Naive thymus-derived CD4-positive, alpha-beta T cell (primary cell): ENCODE data around the gene BRCA1. TPM values are rescaled to one million over a fixed set of nuclear protein-coding genes. Genes with fewer than 3 reads are reported as not detected.
"Not testable (repeated sequence)": the region's sequence is repeated elsewhere in the genome, so short reads cannot be mapped to it uniquely, and the experiment has no call there.

Experiments used
- ATAC-seq: fragments of 150-1000 bp; cut with Tn5 transposase; 2 replicates; pipeline ENCODE4 v1.10.0; 2021; ENCODE audit warnings: mild to moderate bottlenecking, moderate library complexity
- CTCF ChIA-PET: fragments of 350-600 bp; sonication (Branson Sonifier 250); formaldehyde crosslinking; loops from one replicate; lab custom pipeline; 2021; ENCODE audit warnings: antibody characterized with exemption; lab: Charles Lee
- POLR2A ChIA-PET: fragments of 350-600 bp; sonication (Branson Sonifier 250); formaldehyde crosslinking; loops from one replicate; lab custom pipeline; 2021; ENCODE audit warnings: antibody characterized with exemption, inconsistent platforms; lab: Charles Lee
- DNase-seq, 9 donors: peaks; one replicate each; pipeline versions ENCODE4 v3.0.0 to v3.0.0-alpha.2; 2020 to 2022; ENCODE audit warnings: mixed read lengths in 1 of 9
- H3K27ac ChIP-seq: one replicate; pipeline ENCODE4 v1.7.0; 2013; ENCODE audit warnings: mild to moderate bottlenecking, low read depth, low read length, moderate library complexity
- H3K27me3 ChIP-seq, 2 donors: one replicate each; pipeline ENCODE4 v1.7.0; 2013; ENCODE audit warnings: low read length in 2 of 2, mild to moderate bottlenecking in 2 of 2, moderate library complexity in 2 of 2; ENCODE audit not compliant: control insufficient read depth in 2 of 2, insufficient read depth in 2 of 2
- H3K36me3 ChIP-seq, 3 experiments: 1 replicate in 2 of 3; 2 replicates in 1 of 3; pipeline ENCODE4 v1.7.0; 2013; ENCODE audit warnings: low read length in 3 of 3, mild to moderate bottlenecking in 3 of 3, moderate library complexity in 1 of 3; ENCODE audit not compliant: insufficient read depth in 3 of 3, control insufficient read depth in 2 of 3
- H3K4me1 ChIP-seq, 2 donors: one replicate each; pipeline ENCODE4 v1.7.0; 2013; ENCODE audit warnings: low read length in 2 of 2, mild to moderate bottlenecking in 2 of 2, moderate library complexity in 1 of 2; ENCODE audit not compliant: control insufficient read depth in 2 of 2, insufficient read depth in 2 of 2
- H3K4me3 ChIP-seq: 2 replicates; pipeline ENCODE4 v1.7.0; 2013; ENCODE audit warnings: mild to moderate bottlenecking, low read length
- H3K9me3 ChIP-seq, 3 experiments: 1 replicate in 2 of 3; 2 replicates in 1 of 3; pipeline ENCODE4 v1.7.0; 2013; ENCODE audit warnings: low read length in 3 of 3; ENCODE audit not compliant: control insufficient read depth in 2 of 3
- H3K27ac Mint-ChIP-seq, 9 donors: one replicate each; pipeline ENCODE4 v1.8.0; 2020 to 2022; ENCODE audit warnings: mixed read lengths in 9 of 9, mild to moderate bottlenecking in 8 of 9, moderate library complexity in 5 of 9, inconsistent platforms in 2 of 9
- H3K27me3 Mint-ChIP-seq, 5 donors: one replicate each; pipeline ENCODE4 v1.8.0; 2021 to 2022; ENCODE audit warnings: mixed read lengths in 5 of 5, mild to moderate bottlenecking in 1 of 5
- H3K36me3 Mint-ChIP-seq, 5 donors: one replicate each; pipeline ENCODE4 v1.8.0; 2020 to 2022; ENCODE audit warnings: mixed read lengths in 5 of 5, mild to moderate bottlenecking in 3 of 5, inconsistent platforms in 1 of 5
- H3K4me1 Mint-ChIP-seq, 7 donors: one replicate each; pipeline ENCODE4 v1.8.0; 2020 to 2022; ENCODE audit warnings: mixed read lengths in 7 of 7, mild to moderate bottlenecking in 3 of 7, inconsistent platforms in 1 of 7
- H3K4me3 Mint-ChIP-seq, 10 donors: one replicate each; pipeline ENCODE4 v1.8.0; 2020 to 2022; ENCODE audit warnings: mild to moderate bottlenecking in 10 of 10, mixed read lengths in 10 of 10, moderate library complexity in 6 of 10, inconsistent platforms in 2 of 10
- H3K9me3 Mint-ChIP-seq, 11 donors: one replicate each; pipeline ENCODE4 v1.8.0; 2020 to 2022; ENCODE audit warnings: mixed read lengths in 11 of 11, mild to moderate bottlenecking in 4 of 11, inconsistent platforms in 1 of 11, moderate library complexity in 1 of 11
- intact Hi-C, 2 donors: fragments of 100-400 bp; cut with micrococcal nuclease; formaldehyde crosslinking; loops; one replicate each; pipeline ENCODE4 v1.15.1; 2023
- polyA plus RNA-seq, 2 donors: library from polyadenylated mRNA; unstranded; fragments of 300-500 nt; fragmentation: Illumina TruSeq; gene quantifications; one replicate each; pipeline ENCODE4 v1.2.3, GENCODE V29; 2021
- total RNA-seq, 6 experiments: library from RNA in 5 of 6; stranded (reverse) in 5 of 6; gene quantifications; 1 replicate in 5 of 6; 2 replicates in 1 of 6; pipeline ENCODE4 v1.2.3 and lab custom pipeline; 2021 to 2026

Gene BRCA1
- total and polyA plus RNA-seq, 7 experiments from 2014 or later, result 1.1 to 54.1 (median 4.5) TPM

GRCh38 chr17:43068570-43069367 lies 56.4 kb downstream of the BRCA1 start:
- H3K36me3 Mint-ChIP-seq, result peaks cover 0 to 1% (median 0%) of the 10 kb centered on the region in 5 donors
- H3K9me3 Mint-ChIP-seq, result no peaks in the 10 kb centered on the region
- DNase-seq (no peak), ATAC-seq (no peak)
- CTCF ChIA-PET, result no interaction called here
- Histone ChIP-seq H3K4me1 (no peaks in the 10 kb centered on the region), H3K27me3 (no peaks in the 10 kb centered on the region), H3K9me3 (no peaks in the 10 kb centered on the region), H3K36me3 (no peaks in the 10 kb centered on the region), H3K27ac (no peak overlapping the region), H3K4me3 (no peak overlapping the region)
- no peak overlapping the region for H3K4me3 Mint-ChIP-seq
- no peaks in the 10 kb centered on the region for H3K27me3 Mint-ChIP-seq
- H3K4me1 Mint-ChIP-seq, result no peaks in the 10 kb centered on the region
- no peak overlapping the region for H3K27ac Mint-ChIP-seq
- intact Hi-C loops, result no loop called here
- POLR2A ChIA-PET, result no interaction called here

- intact Hi-C loops, result no loop called here
- Mint-ChIP-seq H3K27me3 (no peaks in the 10 kb centered on the region), H3K36me3 (peaks cover 0 to 4% (median 0%) of the 10 kb centered on the region in 5 donors), H3K4me3 (no peak overlapping the region), H3K4me1 (no peaks in the 10 kb centered on the region), H3K9me3 (no peaks in the 10 kb centered on the region), H3K27ac (no peak overlapping the region)
- POLR2A ChIA-PET, result no interaction called here
- CTCF ChIA-PET, result no interaction called here
- ATAC-seq, result no peak
- Histone ChIP-seq H3K4me1 (no peaks in the 10 kb centered on the region), H3K4me3 (no peak overlapping the region), H3K27ac (no peak overlapping the region), H3K36me3 (no peaks in the 10 kb centered on the region), H3K27me3 (no peaks in the 10 kb centered on the region), H3K9me3 (no peaks in the 10 kb centered on the region)
- DNase-seq, result no peak
Observed at GRCh38 chr17:43062984-43063638, 62.1 kb downstream of the BRCA1 start.

DNA sequence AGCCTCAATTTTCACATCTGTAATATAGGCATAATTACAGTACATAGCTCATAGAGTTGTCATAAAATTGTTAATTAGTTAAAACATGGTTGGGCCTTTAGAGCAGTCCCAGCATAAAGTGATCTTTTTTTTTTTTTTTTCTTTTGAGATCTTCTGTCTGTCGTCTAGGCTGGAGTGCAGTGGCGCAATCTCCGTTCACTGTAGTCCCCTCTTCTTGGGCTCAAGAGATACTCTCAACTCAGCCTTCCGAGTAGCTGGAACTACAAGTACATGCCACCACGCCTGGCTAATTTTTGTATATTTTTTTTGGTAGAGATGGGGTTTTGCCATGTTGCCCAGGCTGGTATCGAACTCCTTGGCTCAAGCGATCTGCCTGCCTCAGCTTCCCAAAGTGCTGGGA lies 69.1 kb downstream of the BRCA1 start:
- Mint-ChIP-seq H3K27me3 (no peaks in the 10 kb centered on the region), H3K27ac (peak overlapping the region in 1 of 9 donors; percentile 15), H3K4me1 (no peaks in the 10 kb centered on the region), H3K9me3 (no peaks in the 10 kb centered on the region), H3K36me3 (peaks cover 0 to 12% (median 0%) of the 10 kb centered on the region in 5 donors), H3K4me3 (no peak overlapping the region)
- intact Hi-C loops, result no loop called here
- Histone ChIP-seq H3K27me3 (no peaks in the 10 kb centered on the region), H3K36me3 (no peaks in the 10 kb centered on the region), H3K4me3 (no peak overlapping the region), H3K27ac (no peak overlapping the region), H3K9me3 (no peaks in the 10 kb centered on the region), H3K4me1 (no peaks in the 10 kb centered on the region)
- ChIA-PET POLR2A (interaction anchor here (0.7 to 0.9 kb wide), 4 partner anchors 19 to 49 kb away, joined by 3 read pairs; partner anchors contain the start of gene IFI35), CTCF (no interaction called here)
- ATAC-seq (no peak), DNase-seq (no peak)

DNA sequence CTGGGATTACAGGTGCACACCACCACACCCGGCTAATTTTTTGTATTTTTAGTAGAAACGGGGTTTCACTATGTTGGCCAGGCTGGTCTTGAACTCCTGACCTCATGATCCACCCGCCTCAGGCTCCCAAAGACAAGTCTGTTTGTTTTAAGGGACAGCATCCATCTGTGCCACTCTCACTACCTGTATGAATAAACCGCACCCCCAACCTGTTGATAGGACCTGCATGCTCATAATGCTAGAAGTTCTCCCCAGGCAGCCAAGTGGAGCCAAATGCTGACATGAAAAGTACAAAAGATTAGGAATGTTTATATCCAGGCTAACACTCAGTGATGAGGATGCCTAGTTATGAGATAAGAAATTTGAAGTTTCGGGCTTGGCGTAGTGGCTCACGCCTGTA lies 72.2 kb downstream of the BRCA1 start:
- H3K4me1 ChIP-seq, H3K27ac Mint-ChIP-seq, intact Hi-C loops, H3K4me3 Mint-ChIP-seq, H3K36me3 ChIP-seq, H3K27me3 ChIP-seq, H3K27me3 Mint-ChIP-seq, H3K4me1 Mint-ChIP-seq, H3K4me3 ChIP-seq, DNase-seq, POLR2A ChIA-PET, CTCF ChIA-PET, H3K9me3 ChIP-seq, H3K27ac ChIP-seq, H3K9me3 Mint-ChIP-seq, ATAC-seq: not testable (repeated sequence)
- H3K36me3 Mint-ChIP-seq, result peaks cover 0 to 13% (median 0%) of the 10 kb centered on the region in 5 donors

DNA sequence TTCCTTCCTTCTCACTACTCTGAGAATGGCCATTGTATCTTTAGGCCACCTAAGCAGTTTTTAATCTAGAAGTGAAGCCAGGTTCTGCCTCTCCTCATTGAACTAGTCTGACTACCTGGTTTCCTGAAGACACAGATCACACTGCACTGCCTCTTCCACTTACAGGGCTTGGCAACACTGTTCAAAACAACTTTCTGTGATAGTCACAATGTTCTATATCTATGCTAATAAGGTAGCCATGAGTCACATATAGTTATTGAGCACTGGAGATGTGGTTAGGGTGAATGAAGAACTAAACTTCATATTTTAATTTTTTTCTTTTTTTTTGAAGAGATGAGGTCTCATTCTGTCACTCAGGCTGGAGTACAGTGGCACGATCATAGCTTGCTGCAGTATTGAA lies 73.2 kb downstream of the BRCA1 start:
- DNase-seq (no peak), ATAC-seq (no peak)
- peaks cover 0 to 14% (median 0%) of the 10 kb centered on the region in 5 donors for H3K36me3 Mint-ChIP-seq
- H3K4me1 ChIP-seq, result no peaks in the 10 kb centered on the region
- H3K27me3 ChIP-seq, result no peaks in the 10 kb centered on the region
- H3K27ac ChIP-seq, result no peak overlapping the region
- ChIA-PET POLR2A (no interaction called here), CTCF (no interaction called here)
- intact Hi-C loops, result no loop called here
- H3K4me3 ChIP-seq, result no peak overlapping the region
- H3K27me3 Mint-ChIP-seq, result no peaks in the 10 kb centered on the region
- H3K9me3 ChIP-seq, result no peaks in the 10 kb centered on the region
- H3K4me3 Mint-ChIP-seq, result no peak overlapping the region
- no peaks in the 10 kb centered on the region for H3K9me3 Mint-ChIP-seq
- H3K36me3 ChIP-seq, result no peaks in the 10 kb centered on the region
- no peaks in the 10 kb centered on the region for H3K4me1 Mint-ChIP-seq
- H3K27ac Mint-ChIP-seq, result no peak overlapping the region

DNA sequence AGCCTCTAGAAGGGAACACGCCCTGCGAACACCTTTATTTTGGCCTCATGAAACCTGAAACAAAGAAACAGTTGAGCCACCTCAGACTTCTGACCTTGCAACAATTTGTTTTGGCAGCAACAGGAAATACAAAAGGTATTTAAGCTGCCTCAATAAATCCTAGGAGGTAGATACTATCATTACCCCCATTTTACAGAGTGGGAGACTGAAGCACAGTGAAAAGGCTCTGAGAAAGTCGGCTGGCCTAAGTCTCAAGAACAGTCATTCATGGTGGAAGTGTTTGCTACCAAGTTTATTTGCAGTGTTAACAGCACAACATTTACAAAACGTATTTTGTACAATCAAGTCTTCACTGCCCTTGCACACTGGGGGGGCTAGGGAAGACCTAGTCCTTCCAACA lies 81.1 kb downstream of the BRCA1 start:
- Histone ChIP-seq H3K9me3 (no peaks in the 10 kb centered on the region), H3K27me3 (no peaks in the 10 kb centered on the region), H3K4me3 (no peak overlapping the region), H3K4me1 (no peaks in the 10 kb centered on the region), H3K27ac (no peak overlapping the region), H3K36me3 (no peaks in the 10 kb centered on the region)
- intact Hi-C loops, result no loop called here
- Mint-ChIP-seq H3K36me3 (peaks cover 0 to 1% (median 0%) of the 10 kb centered on the region in 5 donors), H3K27ac (no peak overlapping the region), H3K27me3 (no peaks in the 10 kb centered on the region), H3K4me1 (peaks cover 0 to 1% (median 0%) of the 10 kb centered on the region in 7 donors), H3K9me3 (no peaks in the 10 kb centered on the region), H3K4me3 (no peak overlapping the region)
- ATAC-seq (no peak), DNase-seq (no peak)
- ChIA-PET CTCF (interaction anchor here (0.6 kb wide), 1 partner anchor 156 kb away, joined by 4 read pairs; no protein-coding TSS in a partner anchor), POLR2A (no interaction called here)
